ENCODE measurements around the gene MEF2C. TPM values are rescaled to one million over a fixed set of nuclear protein-coding genes. Genes with fewer than 3 reads are reported as not detected.
"Not testable (repeated sequence)": the region's sequence is repeated elsewhere in the genome, so short reads cannot be mapped to it uniquely, and the experiment has no call there.

Gene MEF2C
- 42.4 TPM for polyA plus RNA-seq (ENCODE audit: insufficient read length)
- long read RNA-seq, donor 1, partial matches to known transcripts: 0 of 5 reads
- long read RNA-seq, donor 1, other reads (novel, unspliced or antisense): 0 of 5 reads
- long read RNA-seq, donor 2, partial matches to known transcripts: 0 of 5 reads
- long read RNA-seq, donor 2, other reads (novel, unspliced or antisense): 0 of 5 reads
- long read RNA-seq, donor 3, partial matches to known transcripts: 0 of 3 reads
- long read RNA-seq, donor 3, other reads (novel, unspliced or antisense): 0 of 3 reads
- long read RNA-seq, donor 4, partial matches to known transcripts: 0 of 1 reads
- long read RNA-seq, donor 4, other reads (novel, unspliced or antisense): 0 of 1 reads
- long read RNA-seq, donor 5, partial matches to known transcripts: 0 of 2 reads
- long read RNA-seq, donor 5, other reads (novel, unspliced or antisense): 0 of 2 reads
- long read RNA-seq, donor 6, partial matches to known transcripts: 0 of 3 reads
- long read RNA-seq, donor 6, other reads (novel, unspliced or antisense): 0 of 3 reads
- long read RNA-seq, donor 7, partial matches to known transcripts: 0 of 7 reads
- long read RNA-seq, donor 7, other reads (novel, unspliced or antisense): 0 of 7 reads
- long read RNA-seq, donor 8: 0 reads

DNA sequence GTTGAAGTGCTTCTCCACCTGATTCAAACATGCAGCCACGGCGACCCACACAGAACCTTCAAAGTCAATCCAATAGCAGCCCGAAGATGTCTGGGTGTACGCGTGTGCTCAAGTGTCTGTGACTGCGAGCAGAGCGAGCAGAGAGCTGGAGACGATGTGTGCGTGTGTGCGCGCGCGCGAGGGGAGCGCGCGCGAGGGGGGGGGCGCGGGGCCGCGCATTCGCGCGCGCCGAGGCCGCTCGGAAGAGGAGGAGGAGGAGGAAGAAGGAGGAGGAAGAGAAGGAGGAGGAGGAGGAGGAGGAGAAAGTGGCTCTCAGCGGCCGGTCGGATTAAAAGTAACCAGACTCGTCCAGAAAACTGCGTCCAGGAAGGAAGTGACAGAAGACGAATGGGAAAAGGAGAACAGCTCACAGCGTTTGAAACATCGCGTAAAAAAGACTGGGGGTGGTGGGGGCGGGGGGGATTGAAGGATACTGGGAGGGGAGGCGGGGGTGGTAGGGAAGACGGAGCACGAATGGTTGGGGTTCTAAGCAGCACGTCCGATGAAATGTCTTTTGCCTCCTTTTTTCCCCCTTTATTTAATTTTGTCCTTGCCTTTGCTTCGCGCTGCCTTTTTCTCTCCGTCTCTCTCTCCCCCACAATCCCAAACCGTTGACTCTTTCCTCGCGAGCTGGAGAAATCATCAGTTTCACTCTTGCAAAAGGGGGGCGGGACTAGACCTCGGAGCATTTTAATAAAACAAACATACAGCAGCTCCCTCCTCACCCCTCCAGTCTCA, at the start of gene MEF2C:
TSS of gene MEF2C (minus strand) at position 126 of the 777 bp plus-strand sequence. CDS start 59,396 bp downstream, outside the sequence.
- DNase-seq: peak; percentile 81

DNA sequence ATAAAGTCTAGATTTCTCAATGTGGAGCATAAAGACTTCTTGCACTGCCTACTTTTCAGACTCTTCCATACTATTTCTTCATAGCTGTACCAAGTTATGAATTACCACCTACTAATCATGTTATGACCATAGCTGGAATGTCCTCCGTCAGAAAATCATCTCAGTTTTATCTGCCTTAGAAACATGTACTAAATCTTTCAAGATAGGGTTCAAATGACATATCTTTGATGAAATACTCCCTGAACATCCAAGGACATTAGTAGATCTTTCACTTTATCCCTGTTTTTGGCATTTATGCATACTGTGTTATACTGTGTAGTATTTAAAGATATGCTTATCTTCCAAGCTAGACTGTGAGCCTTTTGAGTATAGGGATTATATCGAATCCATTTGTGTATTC, 49.6 kb upstream of the MEF2C start:
- DNase-seq: no peak

DNA sequence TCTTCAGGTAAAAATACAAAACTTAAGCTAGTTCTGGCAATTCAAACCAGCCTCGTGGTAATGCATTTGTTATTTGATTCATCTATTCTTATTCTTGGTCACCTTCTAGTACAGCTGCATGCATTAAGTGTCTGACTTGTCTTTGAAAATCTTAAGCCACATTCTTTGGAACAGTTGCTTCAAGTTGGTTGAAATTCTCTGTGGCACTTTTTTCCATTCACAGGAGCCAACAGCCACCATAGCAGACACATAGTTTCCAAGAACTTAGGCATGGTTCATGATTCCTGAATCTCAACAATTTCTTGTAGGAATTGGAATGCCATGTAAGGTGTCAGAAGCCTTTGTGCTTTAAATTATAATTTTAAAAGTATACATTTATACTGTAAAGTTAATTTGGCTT, 47.4 kb upstream of the MEF2C start:
- no peak for DNase-seq

DNA sequence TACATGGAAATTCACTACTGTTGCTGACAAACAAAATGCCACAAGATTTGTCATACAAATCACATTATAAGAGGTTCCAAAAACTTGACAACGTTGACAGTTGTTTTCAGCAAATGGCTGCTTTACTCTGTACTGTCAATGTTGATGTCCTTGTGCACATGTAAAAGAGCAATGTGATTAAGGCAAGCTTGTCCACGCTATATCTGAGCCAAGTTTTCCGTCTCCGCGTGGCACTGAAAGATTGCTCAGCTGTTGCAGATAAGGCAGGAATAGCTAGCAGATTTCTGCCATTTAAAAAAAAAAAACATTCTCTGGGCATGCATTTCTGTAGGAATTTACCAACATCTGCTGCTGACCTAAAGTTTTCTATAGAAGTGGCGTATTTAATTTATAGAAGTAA, 46.4 kb upstream of the MEF2C start:
- no peak for DNase-seq

DNA sequence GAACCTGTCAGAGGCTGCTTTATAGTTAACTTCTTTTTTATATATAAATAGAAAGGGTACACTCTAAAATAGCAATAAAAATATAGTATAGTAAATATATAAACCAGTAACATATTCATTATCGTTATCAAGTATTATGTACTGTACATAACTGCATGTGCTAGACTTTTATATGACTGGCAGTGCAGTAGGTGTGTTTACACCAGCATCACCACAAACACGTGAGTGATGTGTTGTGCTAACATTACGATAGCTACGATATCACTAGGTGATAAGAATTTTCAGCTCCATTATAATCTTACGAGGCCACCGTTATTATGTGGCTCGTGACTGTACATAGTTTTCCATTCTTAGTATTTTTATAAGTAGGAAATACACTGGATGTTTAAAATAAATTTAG, 43.8 kb upstream of the MEF2C start:
- no peak for DNase-seq

DNA sequence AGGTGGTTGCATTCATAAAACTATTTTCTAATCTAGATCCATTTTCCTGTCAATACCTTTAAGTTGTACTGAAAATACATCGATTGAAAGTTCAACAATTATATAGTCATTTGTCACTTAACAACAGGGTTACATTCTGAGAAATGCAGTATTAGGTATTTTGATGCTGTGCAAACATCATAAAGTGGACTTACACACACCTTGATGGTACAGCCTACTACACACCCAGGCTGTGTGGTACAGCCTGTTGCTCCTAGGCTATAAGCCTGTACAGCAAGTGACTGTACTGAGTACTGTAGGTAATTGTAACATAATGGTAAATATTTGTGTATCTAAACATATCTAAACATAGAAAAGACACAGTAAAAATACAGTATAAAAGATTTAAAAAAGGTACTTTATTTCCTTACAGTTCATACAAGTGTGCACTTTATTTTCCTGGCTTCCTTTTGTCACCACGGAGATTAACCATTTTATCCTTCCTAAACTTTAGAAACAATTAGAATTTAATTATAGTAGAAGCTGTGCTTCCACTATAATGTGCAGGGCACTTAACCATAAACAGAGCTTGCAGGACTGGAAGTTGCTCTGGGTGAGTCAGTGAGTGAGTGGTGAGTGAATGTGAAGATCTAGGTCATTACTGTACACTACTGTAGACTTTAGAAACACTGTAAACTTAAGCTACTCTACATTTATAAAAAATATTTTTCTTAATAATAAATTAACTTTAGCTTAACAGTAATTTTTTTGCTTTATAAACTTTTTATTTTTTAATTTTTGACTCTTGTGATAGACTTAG, 42.9 kb upstream of the MEF2C start:
- no peak for DNase-seq

DNA sequence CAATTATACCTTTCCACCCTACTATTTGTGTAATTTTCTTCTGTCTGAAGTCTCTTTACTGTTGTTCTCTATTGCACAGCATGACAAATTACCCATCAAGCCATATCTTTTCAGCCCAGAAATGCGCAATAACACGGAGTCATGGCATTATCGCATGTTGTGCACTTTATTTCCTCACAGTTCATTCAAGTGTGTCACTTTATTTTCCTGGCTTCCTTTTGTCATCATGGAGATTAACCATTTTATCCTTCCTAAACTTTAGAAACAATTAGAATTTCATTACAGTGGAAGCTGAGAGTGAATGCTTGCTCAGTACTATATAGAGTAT, 41.3 kb upstream of the MEF2C start:
- no peak for DNase-seq

DNA sequence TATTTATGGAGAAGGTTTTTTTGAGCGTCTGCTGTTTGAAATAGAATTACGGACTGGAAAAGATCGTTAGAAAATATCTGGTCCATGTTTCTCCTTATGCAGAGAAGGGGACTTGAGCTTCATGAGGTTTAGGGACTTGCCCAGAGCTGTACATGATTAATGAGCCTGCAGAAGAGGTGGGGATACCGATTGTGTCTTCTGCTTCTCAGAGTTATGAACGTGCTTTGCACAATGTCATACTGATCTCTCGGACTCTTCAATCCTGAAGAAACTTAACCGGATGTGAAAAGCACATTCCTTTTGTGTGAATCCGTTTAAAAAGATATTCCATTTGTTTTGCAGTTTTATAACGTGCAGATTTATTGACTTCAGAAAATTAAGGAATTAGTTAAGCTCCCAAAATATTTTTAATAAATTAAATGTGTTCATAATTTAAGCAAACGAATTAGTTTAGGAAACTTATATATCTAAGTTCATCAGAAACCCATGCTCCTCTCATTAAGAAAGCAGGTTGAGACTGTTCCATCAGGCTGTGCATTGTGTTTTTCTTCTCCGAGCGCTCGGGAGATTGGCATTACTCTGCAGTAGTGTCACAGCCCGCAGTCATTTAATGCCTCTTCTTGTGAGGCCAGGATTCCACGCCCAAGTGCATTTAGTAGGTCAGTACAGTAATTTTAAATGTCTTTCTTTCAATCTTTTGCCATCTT, 40.8 kb upstream of the MEF2C start:
- no peak for DNase-seq

DNA sequence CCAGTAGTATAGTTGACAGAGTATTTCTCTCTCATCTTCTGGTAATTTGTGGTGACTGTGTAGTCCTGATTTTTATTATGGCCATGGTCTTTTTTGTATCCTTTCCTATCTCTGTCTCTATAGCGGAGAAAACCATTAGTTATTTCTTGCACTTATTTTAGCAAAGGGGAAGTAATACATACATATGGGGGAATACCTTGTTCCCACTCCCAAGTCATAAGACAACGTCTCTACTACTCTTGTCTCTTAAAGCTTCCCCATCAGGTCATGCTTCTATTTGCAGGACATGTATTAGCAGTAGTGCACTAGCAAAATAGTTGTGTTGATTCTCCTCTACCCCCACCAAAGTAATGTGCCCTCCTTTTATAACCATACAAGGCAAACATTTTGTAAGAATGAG, 29.8 kb upstream of the MEF2C start:
- not testable (repeated sequence) for DNase-seq

DNA sequence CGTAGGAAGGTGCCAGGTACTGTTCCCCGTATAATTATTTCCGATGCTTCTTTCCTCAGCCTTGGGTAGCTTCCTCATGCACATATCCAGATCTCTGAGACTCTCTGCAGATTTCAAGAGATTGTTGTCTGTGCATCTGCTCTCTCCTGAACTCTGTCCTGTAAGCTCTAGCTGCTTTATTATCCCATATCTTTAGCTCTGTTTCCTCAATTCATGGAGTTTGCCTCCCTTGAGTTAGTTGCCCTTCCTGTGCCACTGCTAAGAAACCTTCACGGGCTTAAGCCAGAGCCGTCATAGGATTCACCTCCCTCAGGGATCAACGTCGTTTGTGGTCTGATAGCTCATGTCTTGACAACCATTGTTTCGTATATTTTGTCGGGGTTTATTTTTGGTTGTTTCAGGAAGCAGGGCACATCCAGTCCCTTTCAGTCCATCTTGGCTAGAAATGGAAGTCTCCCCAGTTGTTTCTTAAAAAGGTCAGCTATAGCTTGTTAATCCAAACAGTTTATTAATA, 28.1 kb upstream of the MEF2C start:
- not testable (repeated sequence) for DNase-seq

DNA sequence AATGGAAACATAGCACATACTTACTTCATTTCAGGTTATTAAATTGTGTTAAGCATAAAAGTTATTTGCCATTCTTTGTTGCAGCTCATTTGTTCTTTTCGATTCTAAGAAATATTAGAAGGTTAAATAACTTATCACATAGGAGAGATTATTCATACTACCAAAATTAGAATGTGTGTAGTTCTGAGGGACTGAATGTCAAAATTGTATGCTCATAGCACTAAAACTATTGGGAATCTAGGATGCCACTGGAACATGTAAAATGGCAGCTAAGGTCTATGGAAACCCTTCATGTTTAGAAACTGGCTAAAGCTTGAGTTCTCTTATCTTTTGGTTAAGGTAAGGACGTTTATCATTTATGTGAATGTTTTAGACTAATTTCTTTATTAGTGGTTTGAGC, 21.5 kb upstream of the MEF2C start:
- not testable (repeated sequence) for DNase-seq

DNA sequence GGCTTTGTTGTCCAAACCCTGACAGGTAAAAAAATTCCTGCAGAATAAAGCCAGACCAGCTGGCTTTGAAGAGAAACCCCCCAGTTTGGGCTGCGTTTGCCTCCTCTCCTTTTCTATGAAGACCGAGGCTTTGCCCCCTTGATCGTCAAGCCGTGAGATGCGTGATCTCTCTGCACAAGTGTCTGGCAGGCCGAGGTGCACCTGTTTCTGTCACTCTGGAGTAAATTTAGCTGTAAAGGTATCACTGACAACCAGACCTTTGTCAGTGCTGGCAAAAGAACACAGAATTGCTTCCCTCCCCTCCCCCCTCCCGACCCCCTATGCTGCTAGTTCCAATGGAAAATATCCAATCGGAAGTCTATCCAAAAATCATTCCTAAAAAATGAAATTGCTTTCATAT, 21.0 kb upstream of the MEF2C start:
- DNase-seq: not testable (repeated sequence)

DNA sequence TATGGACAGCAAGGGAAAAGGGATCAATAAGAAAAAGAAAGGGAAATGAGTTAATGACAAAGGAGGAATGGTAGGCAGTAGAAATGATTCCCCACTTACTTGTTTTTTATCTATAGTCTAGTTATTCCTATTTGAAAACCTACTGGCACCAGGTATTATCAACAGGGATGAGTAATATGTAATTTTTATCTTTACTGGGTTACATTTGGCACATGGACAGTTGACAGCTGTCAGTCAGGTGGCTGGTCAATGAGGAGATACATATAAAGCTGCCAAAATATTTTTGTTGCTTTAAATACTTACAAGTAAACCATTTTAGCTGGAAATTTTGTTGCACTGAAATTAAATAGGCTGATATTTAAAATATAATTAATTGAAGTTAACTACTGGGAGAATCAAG, 18.1 kb upstream of the MEF2C start:
- not testable (repeated sequence) for DNase-seq

DNA sequence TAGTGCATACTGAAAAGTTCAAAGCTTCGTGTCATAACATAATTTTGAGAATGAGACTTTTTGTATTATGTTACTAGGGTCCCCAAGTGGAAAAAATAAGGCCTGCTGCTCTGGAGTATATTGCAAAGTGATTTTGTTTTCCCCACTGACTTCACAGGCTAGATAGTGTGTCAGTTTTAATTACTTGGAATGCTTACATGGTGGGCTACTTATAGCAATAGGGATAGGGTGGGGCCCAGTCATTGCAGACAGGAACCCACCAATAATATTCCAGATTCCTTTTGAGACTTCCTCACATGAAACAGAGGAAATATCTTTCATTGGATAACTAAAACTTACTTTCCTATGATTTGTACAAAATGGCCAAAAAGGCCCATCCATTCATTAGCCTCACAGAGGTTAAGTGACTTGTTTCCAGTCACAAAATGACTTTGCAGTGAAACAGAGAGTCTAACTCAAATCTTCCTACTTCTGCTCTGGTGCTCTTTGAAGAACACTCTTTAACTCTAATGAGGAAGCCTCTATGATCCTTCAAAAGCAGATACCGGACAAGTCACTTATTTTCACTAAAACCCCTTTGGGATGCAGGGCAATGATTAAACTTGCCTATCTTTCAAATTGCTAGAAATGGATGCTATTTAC, 16.2 kb upstream of the MEF2C start:
- DNase-seq: no peak

DNA sequence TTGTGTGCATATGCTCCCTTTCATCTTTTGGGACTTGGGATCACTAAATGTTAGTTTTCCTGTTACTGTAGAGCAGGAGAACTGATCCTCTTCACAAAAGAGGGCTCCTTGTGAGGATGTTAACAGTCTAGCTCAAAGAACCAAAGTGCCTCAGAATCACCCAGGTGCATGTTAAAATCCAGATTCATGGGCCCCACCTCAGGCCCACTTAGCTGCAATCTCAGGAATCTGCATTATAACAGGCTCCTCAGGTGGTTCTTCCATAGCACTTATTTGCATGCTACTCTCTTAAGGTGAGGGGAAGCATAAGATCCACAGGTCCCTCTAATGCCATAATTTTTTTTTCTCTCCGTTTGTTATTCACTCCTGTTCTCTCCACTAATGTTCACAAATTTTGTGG, 14.8 kb upstream of the MEF2C start:
- no peak for DNase-seq

DNA sequence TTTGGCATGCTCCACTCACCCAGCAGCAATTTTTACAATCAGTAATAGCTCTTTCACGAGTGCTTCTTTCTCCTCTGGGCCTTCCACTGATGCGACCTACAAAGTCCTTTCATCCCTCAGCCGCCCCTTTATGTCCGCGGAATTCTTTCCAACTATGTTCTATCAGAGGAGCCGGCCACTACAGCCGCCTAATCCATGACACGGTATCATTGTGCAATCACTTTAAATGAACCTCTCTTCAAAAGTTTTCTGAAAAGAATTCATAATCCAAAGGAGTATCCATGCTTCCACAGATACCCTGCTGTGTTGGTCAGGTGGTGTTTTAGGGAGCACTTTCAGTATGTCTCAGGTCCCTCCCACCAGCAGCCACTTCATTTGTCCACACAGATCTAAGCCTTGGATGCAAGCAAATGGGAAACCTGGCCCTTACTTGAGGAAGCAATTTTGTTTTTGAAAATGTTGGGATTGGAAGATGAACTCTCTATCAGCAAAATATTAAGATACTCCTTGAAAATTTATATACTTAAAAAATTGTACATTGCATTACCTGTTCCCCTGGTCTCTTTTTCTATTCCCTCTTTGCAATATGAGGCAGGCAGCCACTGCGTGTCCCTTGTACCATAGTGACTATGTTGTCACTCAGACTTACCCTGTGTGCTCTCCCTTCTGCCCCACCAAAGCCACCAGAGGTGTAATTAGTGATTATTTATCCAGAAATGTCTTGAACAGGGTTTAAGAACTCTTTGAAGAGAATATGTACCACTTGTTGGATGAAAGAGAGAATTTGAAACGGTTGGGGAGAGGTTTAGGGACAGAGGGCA, 12.9 kb upstream of the MEF2C start:
- DNase-seq: no peak

DNA sequence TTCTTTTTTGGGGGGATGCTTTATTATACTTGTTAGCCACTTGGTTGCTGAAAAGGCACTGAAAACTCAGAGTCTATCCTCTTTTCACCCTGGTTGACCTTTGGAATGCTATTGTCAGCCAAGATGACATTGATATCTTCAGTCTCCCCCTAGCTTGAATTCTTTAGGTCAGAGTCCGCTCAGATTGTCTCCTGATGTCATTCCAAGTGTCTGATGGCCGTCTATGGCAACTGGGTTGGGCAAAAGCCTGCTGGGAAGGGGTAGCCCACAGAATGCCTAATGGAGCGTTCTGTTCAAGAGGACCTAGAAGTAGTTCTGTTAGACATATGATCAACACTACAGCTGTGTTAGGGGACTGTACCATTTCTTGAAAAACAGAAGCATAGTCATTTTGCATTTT, 9.7 kb upstream of the MEF2C start:
- no peak for DNase-seq

DNA sequence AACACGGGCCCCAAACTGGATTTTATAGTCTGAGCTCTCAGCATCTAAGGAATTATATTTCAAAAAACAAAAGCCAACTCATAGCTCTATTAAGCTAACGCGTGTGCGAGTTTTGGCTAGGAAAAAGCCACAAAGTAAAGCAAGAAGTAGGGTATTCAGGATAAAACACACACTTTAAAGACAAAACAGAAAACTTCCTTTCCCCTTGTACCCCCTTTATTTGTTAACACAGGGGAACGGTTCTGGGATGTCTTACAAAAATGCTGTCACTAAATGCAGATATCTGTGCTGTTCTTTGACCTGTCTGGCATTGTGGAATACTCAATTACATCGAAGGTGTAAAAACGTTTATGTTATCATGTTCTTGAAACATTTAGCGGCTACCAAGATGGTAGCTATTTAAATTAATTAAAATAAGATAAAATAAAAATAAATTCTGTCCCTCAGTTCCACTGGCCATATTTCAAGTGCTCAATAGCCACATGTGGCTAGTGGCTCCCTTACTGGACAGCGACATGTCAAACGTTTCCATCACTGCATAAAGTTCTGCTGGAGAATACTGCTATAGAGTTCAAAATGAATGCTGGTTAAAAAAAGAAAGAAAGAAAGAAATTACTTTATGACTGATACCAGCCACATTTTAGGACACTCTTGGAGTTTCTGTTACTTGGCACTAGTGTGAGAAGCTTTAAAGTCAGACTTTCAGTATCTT, 7.2 kb upstream of the MEF2C start:
- DNase-seq: no peak

Data from left kidney (tissue), 8 donors.